Loucy (cell line): ENCODE measurements around the gene CLDN25.

Experiments used
- H2AFZ ChIP-seq: fragments of 200-600 bp; sonication (generic); 2 replicates; pipeline ENCODE4 v1.6.0; 2016; ENCODE audit warnings: antibody characterized with exemption, mild to moderate bottlenecking, low read length, moderate library complexity
- H3F3A ChIP-seq: fragments of 200-600 bp; 2 replicates; pipeline ENCODE4 v1.6.0; 2016; ENCODE audit warnings: antibody characterized with exemption, low read depth, mild to moderate bottlenecking
- H3K27me3 ChIP-seq: fragments of 200-600 bp; sonication (generic); 2 replicates; pipeline ENCODE4 v1.6.1; 2014; ENCODE audit warnings: low read length, mild to moderate bottlenecking; ENCODE audit not compliant: insufficient read depth, poor library complexity, severe bottlenecking
- H3K36me3 ChIP-seq: fragments of 200-600 bp; sonication (generic); 2 replicates; pipeline ENCODE4 v1.6.1; 2016; ENCODE audit warnings: low read length; ENCODE audit not compliant: insufficient read depth
- H3K4me1 ChIP-seq: fragments of 200-600 bp; sonication (generic); 2 replicates; pipeline ENCODE4 v1.5.1; 2014; ENCODE audit warnings: low read length, mild to moderate bottlenecking; ENCODE audit not compliant: insufficient read depth, poor library complexity, severe bottlenecking
- H3K4me2 ChIP-seq: fragments of 200-600 bp; sonication (generic); 2 replicates; pipeline ENCODE4 v1.6.0; 2014; ENCODE audit warnings: antibody characterized with exemption, low read length, low read depth, mild to moderate bottlenecking; ENCODE audit not compliant: poor library complexity, severe bottlenecking
- H3K4me3 ChIP-seq: fragments of 200-600 bp; sonication (generic); 2 replicates; pipeline ENCODE4 v1.5.1; 2014; ENCODE audit warnings: low read length, mild to moderate bottlenecking, mixed read lengths; ENCODE audit not compliant: poor library complexity, severe bottlenecking
- H3K79me2 ChIP-seq: fragments of 200-600 bp; sonication (generic); 2 replicates; pipeline ENCODE4 v1.6.1; 2014; ENCODE audit warnings: low read length; ENCODE audit not compliant: insufficient read depth
- H3K9ac ChIP-seq: fragments of 200-600 bp; sonication (generic); 2 replicates; pipeline ENCODE4 v1.6.0; 2014; ENCODE audit warnings: mild to moderate bottlenecking, low read depth, low read length, moderate library complexity; ENCODE audit not compliant: poor library complexity, severe bottlenecking
- H3K9me2 ChIP-seq: fragments of 200-600 bp; sonication (generic); replicated peaks from 2 replicates; pipeline ENCODE4 v1.6.1; 2016; ENCODE audit warnings: low read depth, low read length, mixed read lengths
- H3K9me3 ChIP-seq: fragments of 200-600 bp; sonication (generic); 2 replicates; pipeline ENCODE4 v1.6.1; 2014; ENCODE audit warnings: mild to moderate bottlenecking, antibody characterized with exemption, low read length, low read depth; ENCODE audit not compliant: insufficient read depth
- H4K20me1 ChIP-seq: fragments of 200-600 bp; sonication (generic); 2 replicates; pipeline ENCODE4 v1.6.0; 2014; ENCODE audit warnings: antibody characterized with exemption, low read length, mild to moderate bottlenecking; ENCODE audit not compliant: insufficient read depth, poor library complexity, severe bottlenecking
- CTCF ChIP-seq: fragments of 200-600 bp; sonication (generic); conservative IDR thresholded peaks from 2 replicates; pipeline ENCODE4 v1.5.1; 2014; ENCODE audit warnings: mild to moderate bottlenecking, antibody characterized with exemption, low read length
- EZH2phosphoT487 ChIP-seq: fragments of 200-600 bp; IDR thresholded peaks from 2 replicates; pipeline ENCODE4 v1.6.1; 2018; ENCODE audit warnings: antibody characterized with exemption, mild to moderate bottlenecking, moderate library complexity, borderline replicate concordance

The CLDN25 gene

GRCh38 chr11:113806406-113806805 lies 26.8 kb downstream of the CLDN25 start:
- H3K4me2 ChIP-seq, result no peak overlapping the region
- H4K20me1 ChIP-seq, result no peaks in the 10 kb centered on the region
- peak; percentile 75 for TF ChIP-seq CTCF
- no peak for TF ChIP-seq EZH2phosphoT487
- H3K27me3 ChIP-seq, result no peaks in the 10 kb centered on the region
- H3K36me3 ChIP-seq, result peaks cover 65% of the 10 kb centered on the region
- H3K4me1 ChIP-seq, result peaks cover 11% of the 10 kb centered on the region
- H3K9me3 ChIP-seq, result no peaks in the 10 kb centered on the region
- no peaks in the 10 kb centered on the region for H3K79me2 ChIP-seq
- no peaks in the 10 kb centered on the region for H3K9me2 ChIP-seq
- no peaks in the 10 kb centered on the region for H3F3A ChIP-seq
- H2AFZ ChIP-seq, result no peak overlapping the region
- H3K4me3 ChIP-seq, result no peak overlapping the region
- no peak overlapping the region for H3K9ac ChIP-seq

- Histone ChIP-seq H3K9me3 (no peaks in the 10 kb centered on the region), H2AFZ (no peak overlapping the region), H3K4me1 (peaks cover 11% of the 10 kb centered on the region), H3K4me3 (no peak overlapping the region), H4K20me1 (no peaks in the 10 kb centered on the region), H3K9ac (no peak overlapping the region), H3K4me2 (no peak overlapping the region), H3K79me2 (no peaks in the 10 kb centered on the region), H3K36me3 (peaks cover 61% of the 10 kb centered on the region), H3K27me3 (no peaks in the 10 kb centered on the region), H3K9me2 (no peaks in the 10 kb centered on the region), H3F3A (no peaks in the 10 kb centered on the region)
- TF ChIP-seq EZH2phosphoT487 (no peak), CTCF (no peak)
These were observed 29.3 kb downstream of the CLDN25 start for GRCh38 chr11:113808931-113809330.

- Histone ChIP-seq H4K20me1 (no peaks in the 10 kb centered on the region), H3K4me3 (no peak overlapping the region), H3K4me2 (no peak overlapping the region), H3K36me3 (peaks cover 54% of the 10 kb centered on the region; the same call in 1 of the 2 replicates), H3K4me1 (no peaks in the 10 kb centered on the region), H3K9me2 (no peaks in the 10 kb centered on the region), H3K79me2 (no peaks in the 10 kb centered on the region), H3K9ac (no peak overlapping the region), H3K9me3 (no peaks in the 10 kb centered on the region), H3F3A (no peaks in the 10 kb centered on the region), H2AFZ (no peak overlapping the region), H3K27me3 (no peaks in the 10 kb centered on the region)
- no peak for TF ChIP-seq EZH2phosphoT487
- TF ChIP-seq CTCF, result no peak
These were observed 34.6 kb downstream of the CLDN25 start for GRCh38 chr11:113814181-113814580.
